Right lobe of liver (tissue), 6 donors: ENCODE measurements around the gene PCDHA8. TPM values are rescaled to one million over a fixed set of nuclear protein-coding genes. Genes with fewer than 3 reads are reported as not detected.
A peak's percentile ranks its signal among the peaks of the same experiment; 100 is the strongest.
"Not testable (repeated sequence)": the region's sequence is repeated elsewhere in the genome, so short reads cannot be mapped to it uniquely, and the experiment has no call there.

Experiments
- ATAC-seq, 4 donors: fragments of 200-7000 bp; cut with Tn5 transposase; one replicate each; pipeline ENCODE4 v1.9.1; 2020; ENCODE audit warnings: mild to moderate bottlenecking in 4 of 4, moderate library complexity in 4 of 4
- DNase-seq, 3 donors: peaks; one replicate each; pipeline ENCODE4 v3.0.0-alpha.2; 2020
- H3K27ac ChIP-seq, 3 donors: fragments of 200-600 bp; one replicate each; pipeline ENCODE4 v1.8.0; 2022
- H3K27me3 ChIP-seq, 2 donors: fragments of 200-600 bp; one replicate each; pipeline ENCODE4 v1.8.0; 2022
- H3K36me3 ChIP-seq, 4 donors: fragments of 200-600 bp; sonication (generic) in 1 of 4; one replicate each; pipeline versions ENCODE4 v1.5.1 to v1.8.0; 2017 to 2022; ENCODE audit warnings: control low read depth in 1 of 4
- H3K4me1 ChIP-seq, 4 donors: fragments of 200-600 bp; sonication (generic) in 1 of 4; one replicate each; pipeline versions ENCODE4 v1.5.1 to v1.8.0; 2017 to 2022; ENCODE audit warnings: control low read depth in 1 of 4
- H3K4me3 ChIP-seq, 3 donors: fragments of 200-600 bp; one replicate each; pipeline ENCODE4 v1.8.0; 2022
- H3K9me3 ChIP-seq, 4 donors: fragments of 200-600 bp; sonication (generic) in 1 of 4; one replicate each; pipeline versions ENCODE4 v1.5.1 to v1.8.0; 2017 to 2022; ENCODE audit warnings: control low read depth in 1 of 4
- CTCF ChIP-seq, 4 donors: fragments of 200-600 bp in 3 of 4; fragments of 450-650 bp in 1 of 4; IDR thresholded peaks; one replicate each; pipeline versions ENCODE4 v1.5.1 to v1.8.0; 2016 to 2022; ENCODE audit warnings: antibody characterized with exemption in 4 of 4, mild to moderate bottlenecking in 2 of 4
- POLR2A ChIP-seq: fragments of 450-650 bp; IDR thresholded peaks from one replicate; pipeline ENCODE4 v1.6.1; 2017; ENCODE audit warnings: antibody characterized with exemption, mild to moderate bottlenecking
- WGBS: methylation state at CpG from one replicate; pipeline ENCODE4 v1.1.6; 2018; ENCODE audit warnings: low coverage, low lambda C conversion rate; ENCODE audit not compliant: insufficient coverage; ENCODE audit errors: missing lambda C conversion rate; 5-methylcytosine and 5-hydroxymethylcytosine counted together
- intact Hi-C, 2 donors: fragments of 100-400 bp; cut with DNase I; formaldehyde crosslinking; loops; one replicate each; pipeline versions ENCODE4 v1.11.2 to v1.14.1; 2022
- total RNA-seq, 6 experiments: library from RNA; depleted of rRNA in 2 of 6; stranded (reverse); fragments of >200 nt in 2 of 6; fragmentation: NEBNext Ultra II Directional in 3 of 6; extraction: Animal tissue kit (Norgen Biotek cat#: 25700) in 3 of 6; gene quantifications; one replicate each; pipeline versions ENCODE4 v1.1.0 to v1.2.4, GENCODE V29; 2016 to 2023
- donor health status: DM: no; HTN: yes; CAD: no.
- donor health status: DM: no; HTN: no; CAD: no.
- donor health status: DM: no; HTN: no; CAD: no.
- donor health status: DM: no; HTN: yes; CAD: no.
- donor health status: DM: no; HTN: yes; CAD: no.

The PCDHA8 gene
- total RNA-seq, 6 experiments from 2014 or later, result not detected

- WGBS, result 20% methylated on average over 6 of the region's 6 CpGs
- TF ChIP-seq POLR2A (no peak), CTCF (IDR thresholded peaks at IDR 0.05) (peak in 1 of 4 donors; percentile 2)
- H3K36me3 ChIP-seq, result no peaks in the 10 kb centered on the region
- H3K4me1 ChIP-seq, result no peaks in the 10 kb centered on the region
- intact Hi-C loops, result no loop called here
- no peaks in the 10 kb centered on the region for H3K9me3 ChIP-seq
- DNase-seq (no peak), ATAC-seq (no peak)
- H3K27ac ChIP-seq, result no peak overlapping the region
- H3K27me3 ChIP-seq, result peaks cover 0 to 11% of the 10 kb centered on the region in 2 donors
- H3K4me3 ChIP-seq, result no peak overlapping the region
Observed at GRCh38 chr5:140822281-140822629, 18.7 kb upstream of the PCDHA8 start.

GRCh38 chr5:140822969-140823368, 18.0 kb upstream of the PCDHA8 start:
- ATAC-seq, H3K4me1 ChIP-seq, H3K9me3 ChIP-seq, H3K27ac ChIP-seq, H3K4me3 ChIP-seq, H3K36me3 ChIP-seq, DNase-seq, intact Hi-C loops: not testable (repeated sequence)
- 25% methylated on average over 4 of the region's 48 CpGs for WGBS
- peaks cover 0 to 11% of the 10 kb centered on the region in 2 donors for H3K27me3 ChIP-seq

GRCh38 chr5:140823475-140823874, 17.5 kb upstream of the PCDHA8 start:
- DNase-seq, result peak in 1 of 3 donors; percentile 46
- intact Hi-C loops, result no loop called here
- H3K9me3 ChIP-seq, result peaks cover 0 to 2% (median 0%) of the 10 kb centered on the region in 4 donors

GRCh38 chr5:140827704-140828361, 13.2 kb upstream of the PCDHA8 start, which contains the start of gene PCDHA6:
TSS of gene PCDHA6 (plus strand) at chr5:140827960. CDS start at chr5:140828092, 132 bp downstream.
- H3K4me3 ChIP-seq, result no peak within 1 kb of the TSS
- H3K9me3 ChIP-seq, result peaks cover 0 to 2% (median 0%) of the 10 kb centered on the region in 4 donors
- no peak for DNase-seq
- H3K4me1 ChIP-seq, result no peaks in the 10 kb centered on the region
- TF ChIP-seq CTCF (IDR thresholded peaks at IDR 0.05), result no peak
- TF ChIP-seq POLR2A, result no peak
- no peak within 1 kb of the TSS for H3K27ac ChIP-seq
- H3K27me3 ChIP-seq, result peaks cover 0 to 10% of the 10 kb centered on the region in 2 donors
- H3K36me3 ChIP-seq, result no peaks in the 10 kb centered on the region
- intact Hi-C loops, result no loop called here
- whole genome bisulfite sequencing, result 14% methylated on average over 14 of the region's 27 CpGs
- no peak for ATAC-seq

More at GRCh38 chr5:140823475-140823874, 17.5 kb upstream of the PCDHA8 start:
- Histone ChIP-seq H3K4me1 (no peaks in the 10 kb centered on the region), H3K27me3 (peaks cover 0 to 8% of the 10 kb centered on the region in 2 donors), H3K27ac (no peak overlapping the region), H3K36me3 (no peaks in the 10 kb centered on the region), H3K4me3 (no peak overlapping the region)
- WGBS, result no CpG with 5 or more reads among the region's 38 CpGs
- no peak for ATAC-seq
- TF ChIP-seq POLR2A (no peak), CTCF (IDR thresholded peaks at IDR 0.05) (no peak)

GRCh38 chr5:140828362-140828737, 12.6 kb upstream of the PCDHA8 start:
- ATAC-seq, result no peak
- no peaks in the 10 kb centered on the region for H3K4me1 ChIP-seq
- no peaks in the 10 kb centered on the region for H3K36me3 ChIP-seq
- TF ChIP-seq POLR2A (no peak), CTCF (IDR thresholded peaks at IDR 0.05) (no peak)
- H3K27ac ChIP-seq, result no peak overlapping the region
- peaks cover 0 to 10% of the 10 kb centered on the region in 2 donors for H3K27me3 ChIP-seq
- intact Hi-C loops, result no loop called here
- peaks cover 0 to 2% (median 0%) of the 10 kb centered on the region in 4 donors for H3K9me3 ChIP-seq
- H3K4me3 ChIP-seq, result no peak overlapping the region
- no peak for DNase-seq
- WGBS, result 31% methylated on average over 16 of the region's 18 CpGs

- H3K36me3 ChIP-seq, H3K4me3 ChIP-seq, intact Hi-C loops, H3K27ac ChIP-seq, H3K4me1 ChIP-seq, H3K9me3 ChIP-seq, DNase-seq, ATAC-seq: not testable (repeated sequence)
- H3K27me3 ChIP-seq, result peaks cover 0 to 10% of the 10 kb centered on the region in 2 donors
- WGBS, result 61% methylated on average over 12 of the region's 106 CpGs
Observed at GRCh38 chr5:140829511-140830501, 11.2 kb upstream of the PCDHA8 start.
